GM21526 (cell line): ENCODE data around the gene CALU.

Experiments
- ATAC-seq: cut with Tn5 transposase; IDR thresholded peaks from one replicate; pipeline ENCODE4 v1.9.1; 2021; ENCODE audit warnings: moderate library complexity; ENCODE audit not compliant: unreplicated experiment, low FRiP score

The CALU gene

DNA sequence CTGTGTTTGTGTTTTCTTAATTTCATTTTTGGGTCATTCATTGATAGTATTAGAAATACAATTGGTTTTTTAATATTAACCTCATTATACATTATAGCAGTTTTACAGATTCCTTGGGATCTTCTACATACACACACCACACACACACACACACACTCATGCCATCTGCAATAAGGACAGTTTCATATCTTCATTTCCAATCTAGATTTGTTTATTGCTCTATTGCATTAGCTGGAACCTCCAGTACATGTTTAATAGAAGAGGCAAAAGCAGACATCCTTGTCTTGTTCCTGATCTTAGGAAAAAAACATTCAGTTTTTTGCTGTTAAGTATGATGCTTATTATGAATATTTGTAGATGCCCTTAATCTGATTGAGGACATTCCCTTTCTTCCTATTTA is 17.8 kb upstream of the CALU start:
- ATAC-seq, result no peak

DNA sequence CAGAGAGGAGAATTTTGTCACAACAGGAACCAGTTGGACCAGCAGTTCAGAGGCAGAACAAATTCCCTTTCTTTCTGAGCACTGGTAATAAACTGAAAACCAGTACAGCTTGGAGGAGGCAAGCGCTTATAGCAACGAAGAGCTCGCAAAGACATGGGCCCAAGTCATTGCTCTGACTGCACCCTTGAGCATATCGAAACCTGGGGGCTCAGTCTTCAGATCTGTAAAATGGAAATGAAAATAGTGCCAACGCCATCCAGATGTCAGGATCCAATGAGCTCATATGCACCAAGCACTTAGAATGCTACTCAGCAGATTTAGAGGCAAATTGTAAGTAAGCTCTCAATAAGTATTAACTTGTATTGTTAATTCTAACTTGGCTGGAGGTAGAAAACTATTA is 14.4 kb upstream of the CALU start:
- ATAC-seq, result no peak

DNA sequence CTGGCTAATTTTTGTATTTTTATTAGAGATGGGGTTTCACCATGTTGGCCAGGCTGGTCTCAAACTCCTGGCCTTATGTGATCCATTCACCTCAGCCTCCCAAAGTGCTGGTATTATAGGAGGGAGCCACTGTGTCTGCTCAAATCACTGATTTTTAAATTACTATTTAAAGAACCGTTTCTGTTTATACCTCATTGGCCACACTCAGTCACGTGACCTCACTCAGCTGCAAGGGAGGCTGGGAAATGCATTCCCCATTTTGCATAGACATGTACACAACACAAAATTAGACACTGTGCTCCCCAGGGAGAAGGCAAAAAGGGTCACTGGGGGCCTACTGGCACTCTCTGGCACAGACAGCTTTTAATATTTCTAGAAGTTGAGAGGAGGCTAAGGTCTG is 13.6 kb upstream of the CALU start:
- no peak for ATAC-seq

DNA sequence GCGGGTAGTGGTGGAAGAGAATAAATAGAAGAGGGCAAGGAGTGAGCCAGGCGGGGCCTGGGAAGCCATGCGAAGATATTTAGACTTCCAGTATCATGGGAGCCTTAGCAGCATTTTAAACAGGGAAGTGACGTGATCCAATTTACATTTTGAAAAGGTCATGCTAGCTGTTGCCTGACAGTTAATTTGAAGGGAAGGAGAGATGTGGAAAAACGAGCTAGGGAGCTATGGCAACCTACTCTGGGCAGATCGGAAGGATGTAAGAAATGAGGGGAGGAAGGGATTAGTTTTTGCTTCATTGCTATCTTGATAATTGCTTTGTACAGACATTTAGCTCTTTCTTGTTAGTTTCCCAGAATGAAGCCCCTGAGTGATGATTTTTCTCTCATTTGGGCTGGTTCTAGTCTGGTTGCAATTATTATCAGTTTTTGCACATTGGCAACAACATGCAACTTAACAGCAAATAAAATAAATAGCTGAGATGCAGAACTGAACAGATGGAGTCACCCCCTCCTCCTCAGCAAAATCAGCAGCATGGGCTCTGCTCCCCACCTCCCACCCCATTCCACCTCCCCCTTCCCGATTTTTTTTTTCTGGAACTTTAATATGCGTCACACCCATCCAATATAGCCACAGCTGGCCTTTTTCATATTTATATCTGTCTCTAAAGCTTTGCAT is 13.0 kb upstream of the CALU start:
- ATAC-seq, result no peak

DNA sequence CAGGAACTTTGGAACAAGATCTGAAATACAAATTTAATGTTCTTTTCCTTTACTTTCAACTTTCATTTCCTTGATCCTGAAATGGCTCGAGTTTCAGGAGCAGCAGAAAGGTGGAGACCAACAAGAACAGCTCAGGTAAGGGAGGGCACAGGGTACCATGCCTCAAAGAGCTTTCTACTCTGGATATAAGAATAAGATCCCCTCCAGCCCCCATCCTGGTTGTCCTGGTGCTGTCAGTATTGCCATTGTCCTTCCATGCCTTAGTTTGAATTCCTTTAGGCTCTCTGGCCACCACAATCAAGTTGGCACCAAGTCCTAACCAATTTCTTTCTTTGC is 12.5 kb upstream of the CALU start:
- no peak for ATAC-seq

DNA sequence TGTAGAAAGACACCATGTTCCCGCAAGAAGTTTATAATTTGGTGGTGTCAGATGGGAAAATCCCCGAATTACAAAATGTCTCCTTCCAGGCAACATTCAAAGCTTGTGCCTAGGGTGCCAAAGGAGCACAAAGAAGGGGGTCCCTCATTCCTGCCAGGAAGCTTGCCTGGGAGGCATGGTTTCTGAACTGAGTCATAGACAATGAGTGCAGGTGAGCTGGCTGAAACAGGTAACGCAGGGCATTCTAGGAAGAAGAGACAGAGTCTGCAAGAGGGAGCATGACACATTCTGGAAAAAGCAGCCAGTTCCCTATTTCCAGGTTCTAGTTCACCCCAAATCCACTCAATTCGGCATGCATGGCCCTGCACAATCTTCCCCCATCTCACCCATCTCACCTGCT is 11.9 kb upstream of the CALU start:
- no peak for ATAC-seq

DNA sequence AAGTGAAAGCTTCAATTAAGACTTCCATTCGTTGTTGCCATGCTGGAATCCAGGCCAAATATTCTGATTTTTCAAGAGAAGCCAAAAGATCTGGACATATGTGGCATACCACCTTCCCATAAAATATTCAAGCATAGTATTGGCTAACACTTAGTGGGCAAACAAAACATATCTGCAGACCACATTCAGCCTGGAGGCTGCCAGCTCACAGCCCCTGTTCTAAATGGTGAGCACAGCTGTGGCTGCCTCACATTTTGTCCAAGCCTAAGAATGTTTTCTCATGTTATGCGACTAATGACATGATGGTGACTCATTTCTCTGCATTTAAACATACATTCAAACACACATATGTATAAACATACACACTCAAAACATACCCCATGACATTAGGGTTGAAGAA is 10.6 kb upstream of the CALU start:
- no peak for ATAC-seq

DNA sequence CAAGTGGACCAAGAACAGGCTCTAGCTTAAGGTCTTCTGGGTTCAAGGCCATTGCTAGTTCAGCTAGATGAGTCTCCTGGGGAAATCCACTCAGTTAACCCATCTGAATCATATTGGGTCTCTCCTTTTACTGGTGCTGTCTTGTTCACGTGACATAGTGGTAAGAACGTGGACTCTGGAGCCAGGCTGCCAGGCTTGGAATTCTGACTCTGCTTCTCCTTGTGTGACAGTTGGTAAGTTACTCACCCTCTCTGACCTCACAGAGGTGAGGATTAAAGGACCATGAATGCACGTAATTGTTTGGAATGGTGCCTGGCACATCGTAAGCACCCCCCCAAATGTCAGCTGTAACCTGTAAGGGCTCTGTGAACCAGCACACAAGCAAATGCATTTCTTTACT is 9.7 kb upstream of the CALU start:
- ATAC-seq, result no peak

DNA sequence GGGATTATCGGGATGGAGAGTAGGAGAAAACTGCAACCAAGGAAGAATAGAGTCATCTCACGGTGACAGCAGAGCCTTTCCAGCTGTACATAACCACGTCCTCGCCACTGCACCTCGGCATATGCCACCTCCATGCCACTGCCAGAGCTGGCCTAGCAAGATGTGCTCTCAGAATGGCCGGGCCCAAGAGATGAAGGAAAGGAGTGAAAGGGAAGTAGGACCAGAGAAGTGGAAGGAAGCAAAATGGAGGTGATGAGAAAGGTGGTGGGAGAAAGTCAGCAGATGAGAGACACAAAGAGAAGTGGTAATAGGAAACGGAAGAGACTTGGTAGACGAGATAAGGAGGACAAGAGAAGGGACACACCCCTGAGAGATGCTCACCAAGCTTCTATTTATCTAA is 8.0 kb upstream of the CALU start:
- ATAC-seq, result no peak

DNA sequence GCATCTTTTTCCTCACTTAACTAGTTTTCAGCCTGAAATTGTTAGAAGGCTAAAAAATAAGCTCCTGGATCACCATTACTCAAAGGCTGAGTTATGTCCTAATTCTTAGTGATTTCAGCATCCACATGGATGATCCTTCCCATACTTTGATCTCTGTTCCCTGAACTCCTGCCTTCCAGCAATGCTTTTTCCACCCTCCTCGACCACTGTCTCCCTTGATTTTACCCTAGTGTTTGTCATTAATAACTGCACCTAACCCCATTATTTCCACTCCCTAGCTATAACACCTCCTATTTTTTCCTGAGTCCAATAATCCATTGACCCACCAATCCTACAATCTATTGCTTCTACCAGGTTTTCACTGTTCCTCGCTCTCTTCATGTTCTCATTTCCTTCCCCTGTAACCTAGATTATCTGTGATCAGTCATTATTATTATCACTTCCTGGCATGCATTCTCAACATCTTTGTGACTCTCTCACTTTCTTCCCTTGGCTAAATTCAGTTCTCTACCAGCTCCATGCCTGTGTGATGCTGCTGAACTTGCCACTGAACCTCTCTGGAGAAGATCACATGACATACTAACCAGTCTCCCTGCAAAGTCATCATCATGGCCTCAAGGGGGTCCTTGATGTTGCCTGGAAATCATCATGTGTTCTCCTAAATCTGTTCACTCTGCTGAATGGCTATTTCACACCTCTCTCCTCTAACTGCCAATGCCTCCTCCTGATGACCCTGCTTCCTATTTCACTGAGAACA is 6.5 kb upstream of the CALU start:
- ATAC-seq, result no peak

DNA sequence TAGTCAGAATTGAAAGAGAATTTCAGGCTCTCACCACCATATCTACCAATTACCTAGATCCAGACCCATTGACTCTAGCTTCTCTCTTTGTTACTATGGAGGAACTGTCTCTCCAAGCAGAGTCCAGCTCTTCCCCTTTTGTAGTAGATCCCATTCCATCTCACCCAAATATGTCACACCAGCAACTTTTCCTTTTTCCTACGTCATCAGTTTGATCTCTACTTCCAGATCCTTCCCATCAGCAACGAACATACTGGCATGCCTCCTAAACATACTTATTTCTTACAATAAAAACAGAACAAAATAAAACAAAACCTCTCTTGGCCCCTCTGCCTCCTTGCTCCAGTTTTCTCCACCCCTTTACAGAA is 5.9 kb upstream of the CALU start:
- ATAC-seq, result no peak

DNA sequence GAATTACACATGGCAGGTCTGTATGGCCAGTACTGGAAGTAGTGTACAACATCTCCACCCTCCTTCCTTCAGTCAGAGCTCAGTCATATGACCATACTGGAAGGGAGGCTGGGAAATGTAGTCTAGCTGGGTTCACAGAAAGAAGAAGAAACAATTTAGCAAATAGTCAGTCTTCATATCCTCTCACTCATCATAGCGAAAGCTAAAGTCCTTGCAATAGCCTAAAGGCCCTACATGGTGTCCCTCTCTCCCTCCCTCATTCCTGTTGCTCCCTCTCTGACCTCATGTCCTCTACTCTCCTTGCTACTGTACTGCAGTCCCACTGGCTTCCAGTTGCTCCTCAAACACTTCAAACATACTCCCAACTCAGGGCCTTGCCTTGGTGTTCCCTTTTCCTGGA is 4.3 kb upstream of the CALU start:
- no peak for ATAC-seq

DNA sequence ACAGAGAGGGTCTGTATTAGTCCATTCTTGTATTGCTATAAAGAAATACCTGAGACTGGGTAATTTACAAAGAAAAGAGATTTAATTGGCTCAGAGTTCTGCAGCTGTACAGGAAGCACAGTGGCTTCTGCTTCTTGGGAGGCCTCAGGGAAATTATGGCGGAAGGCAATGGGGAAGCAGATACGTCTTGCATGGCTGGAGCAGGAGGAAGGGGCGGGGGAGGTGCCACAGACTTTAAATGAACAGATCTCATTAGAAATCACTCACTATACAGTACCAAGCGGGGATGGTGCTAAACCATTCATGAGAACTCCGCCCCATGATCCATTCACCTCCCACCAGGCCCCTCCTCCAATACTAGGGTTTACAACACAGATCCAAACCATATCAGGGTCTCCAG is 3.7 kb upstream of the CALU start:
- no peak for ATAC-seq

DNA sequence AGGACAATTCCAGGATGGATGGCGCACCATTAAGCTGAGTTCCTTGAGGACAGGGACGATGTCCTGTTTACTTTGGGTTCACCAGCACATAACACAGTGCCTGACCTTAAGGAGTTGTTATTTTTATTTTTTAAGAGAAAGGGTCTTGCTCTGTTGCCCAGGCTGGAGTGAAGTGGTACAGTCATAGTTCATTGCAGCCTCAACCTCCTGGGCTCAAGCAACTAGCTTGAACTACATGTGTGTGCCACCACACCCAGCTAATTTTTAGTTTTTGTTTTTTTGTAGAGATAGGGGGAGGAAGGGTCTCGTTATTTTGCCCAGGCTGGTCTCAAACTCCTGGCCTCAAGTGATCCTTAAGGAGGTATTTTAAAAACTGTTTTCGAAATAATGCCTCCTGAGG is 1.7 kb upstream of the CALU start:
- ATAC-seq, result no peak

DNA sequence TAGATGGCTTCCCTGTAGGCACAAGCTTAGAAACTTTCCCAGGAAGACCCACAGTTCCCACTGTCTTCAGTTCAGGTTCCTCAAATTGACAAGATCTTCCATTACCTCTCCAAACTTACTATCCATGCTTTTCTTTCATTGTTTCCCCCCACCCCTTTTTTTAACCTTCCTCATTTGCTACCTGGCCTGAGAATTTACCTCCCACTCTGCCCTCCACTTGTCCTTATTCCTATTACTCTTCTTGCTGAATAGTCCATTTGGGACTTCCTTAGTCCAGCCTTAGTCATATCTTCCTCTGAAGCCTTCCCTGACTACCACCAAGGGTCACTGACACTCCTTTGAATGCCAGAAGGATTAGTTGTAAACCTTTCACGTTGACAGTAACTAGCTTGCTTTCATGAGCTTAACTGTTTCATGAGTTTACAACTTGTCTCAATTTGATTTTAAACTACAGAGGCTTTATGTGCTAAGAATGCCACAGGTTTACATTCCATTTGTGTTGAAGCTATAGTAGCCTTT is 1.2 kb upstream of the CALU start:
- ATAC-seq, result no peak

DNA sequence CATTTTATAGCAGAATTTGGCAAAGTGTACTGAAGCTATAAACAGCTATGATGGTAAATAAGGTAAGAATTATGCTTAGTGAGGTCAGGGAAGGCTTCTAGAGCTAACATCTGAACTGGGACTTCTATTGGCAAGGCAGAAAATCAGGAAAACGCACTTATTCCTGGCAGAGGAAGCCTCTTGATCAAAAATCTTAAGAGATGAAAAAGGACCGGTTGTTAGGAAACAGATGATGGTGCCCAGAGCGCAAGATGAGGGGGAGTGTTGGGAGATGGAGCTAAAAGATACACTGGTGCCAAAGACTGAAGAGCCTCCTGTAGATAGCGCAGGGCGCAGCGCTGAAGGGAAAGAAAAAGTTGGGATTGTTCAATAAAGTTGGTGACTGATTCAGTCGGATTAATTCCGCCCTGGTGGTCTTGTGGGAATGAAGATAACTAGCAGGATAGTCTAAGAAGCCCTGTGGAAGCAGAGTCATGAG is 550 bp upstream of the CALU start:
- ATAC-seq, result peak; percentile 4

DNA sequence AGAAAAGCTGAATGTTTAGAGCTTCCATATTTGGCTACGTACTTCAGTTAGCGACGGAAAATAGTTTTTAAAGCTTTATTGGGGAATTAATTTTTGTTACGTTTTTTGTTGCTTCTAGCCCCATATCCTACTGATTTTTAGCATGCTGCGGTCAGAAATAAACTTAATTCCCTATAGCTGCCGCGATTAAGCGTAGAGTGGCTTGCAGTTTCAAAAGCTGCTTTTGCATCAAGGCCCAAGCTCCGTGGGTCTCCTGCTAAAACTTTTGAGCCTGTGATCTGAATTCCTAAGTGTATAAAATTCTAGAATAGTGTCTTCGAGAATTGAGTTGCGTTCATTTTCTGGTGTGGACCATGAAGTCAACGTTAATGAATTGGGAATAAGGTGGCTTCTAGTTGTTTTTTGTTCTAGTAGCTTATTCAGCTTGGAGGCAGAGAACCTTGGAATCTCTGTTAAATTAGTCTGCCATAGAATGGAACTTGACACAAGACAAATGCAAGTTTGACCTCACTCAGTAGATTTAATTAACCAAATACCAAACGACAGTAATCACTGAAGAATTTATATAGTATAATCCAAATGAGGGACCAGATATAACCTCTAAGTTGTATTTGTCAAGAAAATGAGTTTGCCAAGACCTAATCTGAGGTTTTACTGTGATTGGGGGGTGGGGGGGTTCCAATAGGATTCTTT is 977 bp downstream of the CALU start:
- no peak for ATAC-seq

DNA sequence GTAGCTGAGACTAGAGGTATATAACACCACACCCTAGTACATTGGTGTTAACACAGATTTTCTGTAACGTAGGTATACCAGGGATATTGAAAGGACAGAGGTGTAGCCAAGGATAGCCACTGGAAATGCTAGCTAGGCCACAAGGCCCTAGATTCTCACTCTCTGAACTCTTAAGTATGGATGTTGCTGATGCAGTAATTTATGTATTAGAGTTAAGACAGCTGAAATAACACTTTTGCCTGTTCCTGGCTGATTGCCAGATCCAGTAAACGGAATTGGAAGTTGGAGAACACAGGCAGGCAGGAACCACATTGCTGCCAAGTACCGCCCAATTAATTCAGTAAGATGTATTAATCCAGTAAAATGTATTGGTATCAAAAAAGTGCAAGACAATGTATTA is 1.8 kb downstream of the CALU start:
- ATAC-seq, result no peak

DNA sequence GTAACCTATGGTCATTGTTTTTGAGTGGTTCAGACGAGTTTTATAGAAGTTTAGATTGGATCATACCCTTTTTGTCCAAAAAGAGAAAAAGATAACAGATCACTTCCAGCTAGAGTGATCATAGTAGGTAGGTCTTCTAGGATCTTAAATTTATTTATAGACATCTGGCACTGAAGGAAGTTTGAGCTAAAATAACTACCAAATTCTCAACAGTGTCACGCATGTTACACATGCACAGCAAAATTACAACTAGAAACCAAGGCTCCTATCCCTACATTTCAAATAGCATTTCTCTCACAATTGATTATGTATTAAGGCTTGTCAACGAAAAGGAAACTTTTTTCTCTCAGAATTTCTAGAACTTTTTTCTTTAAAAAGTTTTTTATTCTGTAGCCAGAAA is 2.3 kb downstream of the CALU start:
- ATAC-seq, result no peak

DNA sequence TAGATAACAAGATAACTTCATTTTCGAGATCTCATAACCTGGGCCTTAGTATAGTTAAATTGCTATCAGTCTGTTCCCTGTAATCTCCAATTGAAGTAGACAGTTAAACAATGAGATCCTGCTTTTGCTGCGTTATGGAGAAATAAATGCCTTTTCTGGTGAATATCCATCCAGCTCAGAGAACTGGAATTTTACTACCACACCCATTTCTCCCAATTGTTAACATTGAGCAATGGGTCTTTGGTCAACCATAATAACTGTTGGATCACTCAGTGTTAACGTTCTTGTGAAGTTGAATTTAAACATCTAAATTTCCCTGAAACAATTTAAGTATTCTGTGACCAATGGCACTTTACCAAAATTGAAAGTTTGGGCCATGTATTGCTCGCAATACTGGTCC is 3.0 kb downstream of the CALU start:
- ATAC-seq, result no peak

DNA sequence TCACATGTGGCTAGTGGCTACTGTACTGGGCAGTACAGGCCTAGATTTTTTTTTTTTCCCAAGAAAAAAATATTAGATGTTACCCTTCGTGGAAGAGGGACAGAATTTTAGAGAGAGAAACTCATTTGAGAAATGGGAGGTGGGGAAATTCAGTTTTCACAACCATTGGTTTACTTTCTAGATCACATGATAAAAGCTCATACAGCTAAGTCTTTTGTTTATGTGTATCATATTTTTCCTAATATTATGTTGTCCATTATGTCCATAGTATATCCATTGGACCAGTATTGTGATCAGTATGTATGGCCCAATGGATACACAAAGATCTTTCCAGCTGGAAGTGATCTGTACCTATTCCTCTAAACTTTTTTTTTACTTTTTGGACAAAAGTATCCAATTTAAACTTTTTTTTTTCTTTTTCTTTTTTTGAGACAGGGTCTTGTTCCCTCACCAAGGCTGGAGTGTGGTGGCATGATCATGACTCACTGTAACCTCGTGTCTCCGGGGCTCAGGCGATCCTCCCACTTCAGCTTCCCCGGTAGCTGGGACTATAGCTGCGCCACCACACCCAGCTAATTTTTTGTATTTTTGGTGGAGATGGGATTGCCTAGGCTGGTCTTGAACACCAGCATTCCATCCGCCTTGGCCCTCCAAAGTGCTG is 4.1 kb downstream of the CALU start:
- ATAC-seq, result no peak
